Tibial nerve (tissue), 4 donors: ENCODE measurements around the gene NKG7. TPM values are rescaled to one million over a fixed set of nuclear protein-coding genes. Genes with fewer than 3 reads are reported as not detected.
"Not testable (repeated sequence)": the region's sequence is repeated elsewhere in the genome, so short reads cannot be mapped to it uniquely, and the experiment has no call there.

Experiments
- DNase-seq, 2 donors: peaks; one replicate each; pipeline ENCODE4 v3.0.0-alpha.2; 2019; ENCODE audit warnings: low spot score in 2 of 2
- H3K27ac ChIP-seq, 4 donors: fragments of 200-600 bp; sonication (generic) in 3 of 4; one replicate each; pipeline ENCODE4 v1.5.1; 2017 to 2019; ENCODE audit warnings: mild to moderate bottlenecking in 1 of 4
- H3K27me3 ChIP-seq, 2 donors: fragments of 200-600 bp; sonication (generic) in 1 of 2; one replicate each; pipeline versions ENCODE4 v1.5.1 to v1.6.0; 2017 to 2019
- H3K36me3 ChIP-seq, 3 donors: fragments of 200-600 bp; sonication (generic); one replicate each; pipeline ENCODE4 v1.5.1; 2018 to 2019
- H3K4me1 ChIP-seq, 4 donors: fragments of 200-600 bp; sonication (generic) in 3 of 4; one replicate each; pipeline ENCODE4 v1.5.1; 2017 to 2019
- H3K4me3 ChIP-seq, 4 donors: fragments of 200-600 bp; sonication (generic) in 3 of 4; one replicate each; pipeline ENCODE4 v1.5.1; 2017 to 2019; ENCODE audit warnings: mild to moderate bottlenecking in 1 of 4, moderate library complexity in 1 of 4
- H3K9me3 ChIP-seq, 4 donors: fragments of 200-600 bp; sonication (generic) in 3 of 4; one replicate each; pipeline ENCODE4 v1.5.1; 2017 to 2019
- CTCF ChIP-seq, 5 experiments: fragments of 200-600 bp in 3 of 5; fragments of 450-650 bp in 2 of 5; sonication (generic) in 3 of 5; IDR thresholded peaks; one replicate each; pipeline ENCODE4 v1.5.1; 2016 to 2019; ENCODE audit warnings: antibody characterized with exemption in 5 of 5, mild to moderate bottlenecking in 3 of 5, moderate library complexity in 2 of 5
- EP300 ChIP-seq, 2 donors: sonication (generic); formaldehyde crosslinking; IDR thresholded peaks; one replicate each; pipeline ENCODE4 v1.6.1; 2017; ENCODE audit warnings: antibody characterized with exemption in 2 of 2, mild to moderate bottlenecking in 1 of 2
- POLR2A ChIP-seq, 2 donors: fragments of 450-650 bp; IDR thresholded peaks; one replicate each; pipeline ENCODE4 v1.6.1; 2017; ENCODE audit warnings: antibody characterized with exemption in 2 of 2, mild to moderate bottlenecking in 2 of 2, moderate library complexity in 2 of 2
- WGBS, 2 donors: methylation state at CpG; one replicate each; pipeline ENCODE4 v1.1.5; 2018; 5-methylcytosine and 5-hydroxymethylcytosine counted together
- total RNA-seq, 4 donors: library from RNA; depleted of rRNA; stranded (reverse); fragments of >200 nt; gene quantifications; one replicate each; pipeline ENCODE4 v1.1.0, GENCODE V29; 2016

The NKG7 gene
- total RNA-seq = 1 to 10 TPM in 2 of 4 donors, not detected in 2; 3.6 to 3.9 TPM

- peaks cover 0 to 9% (median 0%) of the 10 kb centered on the region in 4 donors for H3K4me1 ChIP-seq
- H3K27ac ChIP-seq = peak within 1 kb of the TSS in 1 of 4 donors; percentile 53
- H3K36me3 ChIP-seq = no peaks in the 10 kb centered on the region
- H3K4me3 ChIP-seq = no peak within 1 kb of the TSS
- WGBS, 2 donors = 42 to 47% methylated on average over 9 of the region's 9 CpGs
- DNase-seq = no peak
- TF ChIP-seq CTCF (IDR thresholded peaks at IDR 0.05) = no peak
- TF ChIP-seq EP300 (IDR thresholded peaks at IDR 0.05) = no peak
- TF ChIP-seq POLR2A (IDR thresholded peaks at IDR 0.05) = no peak
- H3K27me3 ChIP-seq = no peaks in the 10 kb centered on the region
- no peaks in the 10 kb centered on the region for H3K9me3 ChIP-seq
Observed at GRCh38 chr19:51372649-51373504, at the start of gene NKG7. NKG7 (minus strand) TSS chr19:51372654; CDS start chr19:51372535, 119 bp downstream.

- H3K27me3 ChIP-seq = peaks cover 0 to 22% of the 10 kb centered on the region in 2 donors
- no peaks in the 10 kb centered on the region for H3K36me3 ChIP-seq
- H3K9me3 ChIP-seq = no peaks in the 10 kb centered on the region
- H3K4me3 ChIP-seq = no peak overlapping the region
- 6 to 11% methylated on average over 19 of the region's 19 CpGs for WGBS, 2 donors
- TF ChIP-seq CTCF (IDR thresholded peaks at IDR 0.05) (peak; percentile 65 to 91 (median 76)), EP300 (IDR thresholded peaks at IDR 0.05) (no peak)
- peak; percentile 56 to 77 for DNase-seq
- no peaks in the 10 kb centered on the region for H3K4me1 ChIP-seq
- no peak overlapping the region for H3K27ac ChIP-seq
Observed at GRCh38 chr19:51422053-51422448, 49.6 kb upstream of the NKG7 start.

GRCh38 chr19:51421229-51422052 lies 49.0 kb upstream of the NKG7 start:
- WGBS, 2 donors = 10 to 14% methylated on average over 33 to 39 of the region's 39 CpGs
- no peak for DNase-seq

GRCh38 chr19:51420511-51420910 lies 48.1 kb upstream of the NKG7 start:
- WGBS, 2 donors = 83 to 86% methylated on average over 11 of the region's 11 CpGs
- DNase-seq, H3K9me3 ChIP-seq, H3K4me1 ChIP-seq, H3K36me3 ChIP-seq, H3K27ac ChIP-seq, H3K4me3 ChIP-seq: not testable (repeated sequence)
- peaks cover 0 to 22% of the 10 kb centered on the region in 2 donors for H3K27me3 ChIP-seq

More at GRCh38 chr19:51421229-51422052, 49.0 kb upstream of the NKG7 start:
- Histone ChIP-seq H3K36me3 (no peaks in the 10 kb centered on the region), H3K9me3 (no peaks in the 10 kb centered on the region), H3K4me3 (no peak overlapping the region), H3K27me3 (peaks cover 0 to 22% of the 10 kb centered on the region in 2 donors), H3K27ac (no peak overlapping the region), H3K4me1 (no peaks in the 10 kb centered on the region)
- no peak for TF ChIP-seq CTCF (IDR thresholded peaks at IDR 0.05)
- no peak for TF ChIP-seq EP300 (IDR thresholded peaks at IDR 0.05)
- TF ChIP-seq POLR2A (IDR thresholded peaks at IDR 0.05) = no peak

GRCh38 chr19:51418707-51419106 lies 46.3 kb upstream of the NKG7 start:
- Histone ChIP-seq H3K27ac (no peak overlapping the region), H3K27me3 (peaks cover 0 to 22% of the 10 kb centered on the region in 2 donors), H3K4me1 (no peaks in the 10 kb centered on the region), H3K4me3 (no peak overlapping the region), H3K36me3 (no peaks in the 10 kb centered on the region), H3K9me3 (no peaks in the 10 kb centered on the region)
- no peak for DNase-seq
- TF ChIP-seq POLR2A (IDR thresholded peaks at IDR 0.05) = no peak
- TF ChIP-seq EP300 (IDR thresholded peaks at IDR 0.05) = no peak
- TF ChIP-seq CTCF (IDR thresholded peaks at IDR 0.05) = no peak
- WGBS, 2 donors = 82 to 93% methylated on average over 2 of the region's 2 CpGs
